CD4-positive, CD25-positive, alpha-beta regulatory T cell (primary cell): ENCODE results near the gene PTPRN2. TPM values are rescaled to one million over a fixed set of nuclear protein-coding genes. Genes with fewer than 3 reads are reported as not detected.

ENCODE experiments used
- ATAC-seq, 2 donors: fragments of 150-1000 bp; cut with Tn5 transposase; one replicate each; pipeline ENCODE4 v1.10.0; 2021; ENCODE audit warnings: low read depth in 2 of 2, moderate number of reproducible peaks in 2 of 2, moderate library complexity in 1 of 2
- DNase-seq, 3 donors: peaks; one replicate each; pipeline versions ENCODE4 v3.0.0 to v3.0.0-alpha.2; 2012 to 2022; ENCODE audit warnings: mixed read lengths in 1 of 3
- H3K27ac ChIP-seq: one replicate; pipeline ENCODE4 v1.7.0; 2013; ENCODE audit warnings: mild to moderate bottlenecking, low read length; ENCODE audit not compliant: insufficient read depth, poor library complexity, severe bottlenecking
- H3K27me3 ChIP-seq: one replicate; pipeline ENCODE4 v1.7.0; 2013; ENCODE audit warnings: low read length; ENCODE audit not compliant: control insufficient read depth, insufficient read depth
- H3K36me3 ChIP-seq: one replicate; pipeline ENCODE4 v1.7.0; 2013; ENCODE audit warnings: mild to moderate bottlenecking, low read length, moderate library complexity; ENCODE audit not compliant: control insufficient read depth, insufficient read depth
- H3K4me1 ChIP-seq: 2 replicates; pipeline ENCODE4 v1.7.0; 2013; ENCODE audit warnings: mild to moderate bottlenecking, low read length; ENCODE audit not compliant: insufficient read depth, control insufficient read depth, poor library complexity, severe bottlenecking
- H3K4me3 ChIP-seq: one replicate; pipeline ENCODE4 v1.7.0; 2013; ENCODE audit warnings: low read depth, mild to moderate bottlenecking, low read length, moderate library complexity
- H3K9me3 ChIP-seq, 2 experiments: 1 replicate in 1 of 2; 2 replicates in 1 of 2; pipeline ENCODE4 v1.7.0; 2013; ENCODE audit warnings: low read length in 2 of 2, mild to moderate bottlenecking in 1 of 2, moderate library complexity in 1 of 2; ENCODE audit not compliant: control insufficient read depth in 2 of 2
- H3K27ac Mint-ChIP-seq, 3 donors: one replicate each; pipeline ENCODE4 v1.8.0; 2020 to 2022; ENCODE audit warnings: mild to moderate bottlenecking in 3 of 3, mixed read lengths in 3 of 3, moderate library complexity in 2 of 3
- H3K27me3 Mint-ChIP-seq: one replicate; pipeline ENCODE4 v1.8.0; 2022; ENCODE audit warnings: mild to moderate bottlenecking, mixed read lengths
- H3K36me3 Mint-ChIP-seq: one replicate; pipeline ENCODE4 v1.8.0; 2020; ENCODE audit warnings: mixed read lengths
- H3K4me1 Mint-ChIP-seq, 4 donors: one replicate each; pipeline ENCODE4 v1.8.0; 2020 to 2022; ENCODE audit warnings: mixed read lengths in 4 of 4, mild to moderate bottlenecking in 1 of 4
- H3K4me3 Mint-ChIP-seq, 4 donors: one replicate each; pipeline ENCODE4 v1.8.0; 2020 to 2022; ENCODE audit warnings: mild to moderate bottlenecking in 4 of 4, mixed read lengths in 4 of 4, moderate library complexity in 3 of 4
- H3K9me3 Mint-ChIP-seq, 7 donors: one replicate each; pipeline ENCODE4 v1.8.0; 2020 to 2022; ENCODE audit warnings: mixed read lengths in 7 of 7, mild to moderate bottlenecking in 3 of 7, moderate library complexity in 2 of 7
- polyA plus RNA-seq, 4 donors: library from polyadenylated mRNA; unstranded; fragments of 300-500 nt; fragmentation: Illumina TruSeq; gene quantifications; one replicate each; pipeline ENCODE4 v1.2.3, GENCODE V29; 2021
- total RNA-seq: library from RNA; stranded (reverse); gene quantifications from one replicate; pipeline ENCODE4 v1.2.3, GENCODE V29; 2022

The PTPRN2 gene
- total and polyA plus RNA-seq, 5 donors from 2014 or later, result 1.6 to 4.7 (median 2.7) TPM

DNA sequence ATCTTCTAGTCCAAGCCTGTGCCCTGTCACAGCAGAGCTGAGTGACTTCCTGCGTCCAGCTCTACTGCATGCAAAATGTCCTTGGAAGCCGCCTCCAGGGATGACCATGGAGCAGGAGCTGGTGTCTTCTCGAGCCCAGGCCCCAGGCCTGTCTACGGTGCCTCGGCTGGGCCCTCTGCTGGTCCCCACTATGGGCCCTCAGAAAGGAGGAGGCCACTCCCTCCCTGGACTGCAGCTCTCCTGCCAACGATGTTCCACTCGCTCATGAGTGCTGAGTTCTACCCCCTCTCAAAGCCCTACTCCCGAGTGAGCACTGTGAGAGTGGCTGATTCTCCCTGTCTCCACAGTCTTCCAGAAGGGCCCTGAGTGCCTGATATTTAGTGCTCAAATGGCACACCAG, 504.9 kb downstream of the PTPRN2 start:
- DNase-seq, result no peak

DNA sequence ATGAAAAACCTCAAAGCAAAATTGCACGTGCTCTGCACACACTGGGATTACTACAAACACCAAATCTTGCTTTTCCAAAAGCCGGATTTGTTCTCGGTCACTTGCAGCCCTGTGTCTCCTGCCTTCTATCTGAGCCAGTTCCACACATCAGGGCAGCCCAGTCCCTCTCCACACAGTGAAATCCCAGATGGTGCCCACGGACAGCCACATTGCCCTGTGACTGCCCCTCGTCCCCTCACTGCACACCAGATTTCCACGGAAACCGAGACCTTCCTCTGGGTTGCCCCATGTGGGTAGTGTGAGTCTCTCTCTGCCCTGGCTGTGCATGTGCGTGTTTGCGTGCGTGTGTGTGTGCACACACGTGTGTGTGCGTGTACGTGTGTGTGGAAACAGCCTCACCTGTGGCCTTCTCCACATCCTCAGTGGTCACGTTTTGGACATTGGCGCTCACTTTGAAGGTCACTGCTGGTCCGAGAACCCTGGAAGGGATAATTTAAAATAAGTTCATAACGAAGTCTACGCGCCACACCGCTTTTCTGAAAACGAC, 506.7 kb downstream of the PTPRN2 start:
- H3K27ac Mint-ChIP-seq, result no peak overlapping the region
- ATAC-seq (no peak), DNase-seq (no peak)
- no peak overlapping the region for H3K4me3 Mint-ChIP-seq
- peaks cover 0 to 3% (median 0%) of the 10 kb centered on the region in 7 donors for H3K9me3 Mint-ChIP-seq
- Histone ChIP-seq H3K9me3 (no peaks in the 10 kb centered on the region), H3K36me3 (no peaks in the 10 kb centered on the region), H3K27me3 (no peaks in the 10 kb centered on the region), H3K4me1 (no peaks in the 10 kb centered on the region), H3K4me3 (no peak overlapping the region), H3K27ac (no peak overlapping the region)
- H3K27me3 Mint-ChIP-seq, result no peaks in the 10 kb centered on the region
- H3K36me3 Mint-ChIP-seq, result no peaks in the 10 kb centered on the region
- H3K4me1 Mint-ChIP-seq, result no peaks in the 10 kb centered on the region

More for the DNA sequence above, 504.9 kb downstream of the PTPRN2 start:
- no peak overlapping the region for H3K4me3 Mint-ChIP-seq
- no peak for ATAC-seq
- H3K36me3 ChIP-seq, result no peaks in the 10 kb centered on the region
- H3K27ac ChIP-seq, result no peak overlapping the region
- H3K4me1 ChIP-seq, result no peaks in the 10 kb centered on the region
- H3K27me3 Mint-ChIP-seq, result no peaks in the 10 kb centered on the region
- no peak overlapping the region for H3K4me3 ChIP-seq
- H3K4me1 Mint-ChIP-seq, result peaks cover 0 to 2% (median 0%) of the 10 kb centered on the region in 4 donors
- peaks cover 0 to 1% of the 10 kb centered on the region in 2 experiments for H3K9me3 ChIP-seq
- H3K36me3 Mint-ChIP-seq, result no peaks in the 10 kb centered on the region
- H3K27me3 ChIP-seq, result no peaks in the 10 kb centered on the region
- no peak overlapping the region for H3K27ac Mint-ChIP-seq
- peaks cover 0 to 12% (median 3%) of the 10 kb centered on the region in 7 donors for H3K9me3 Mint-ChIP-seq

DNA sequence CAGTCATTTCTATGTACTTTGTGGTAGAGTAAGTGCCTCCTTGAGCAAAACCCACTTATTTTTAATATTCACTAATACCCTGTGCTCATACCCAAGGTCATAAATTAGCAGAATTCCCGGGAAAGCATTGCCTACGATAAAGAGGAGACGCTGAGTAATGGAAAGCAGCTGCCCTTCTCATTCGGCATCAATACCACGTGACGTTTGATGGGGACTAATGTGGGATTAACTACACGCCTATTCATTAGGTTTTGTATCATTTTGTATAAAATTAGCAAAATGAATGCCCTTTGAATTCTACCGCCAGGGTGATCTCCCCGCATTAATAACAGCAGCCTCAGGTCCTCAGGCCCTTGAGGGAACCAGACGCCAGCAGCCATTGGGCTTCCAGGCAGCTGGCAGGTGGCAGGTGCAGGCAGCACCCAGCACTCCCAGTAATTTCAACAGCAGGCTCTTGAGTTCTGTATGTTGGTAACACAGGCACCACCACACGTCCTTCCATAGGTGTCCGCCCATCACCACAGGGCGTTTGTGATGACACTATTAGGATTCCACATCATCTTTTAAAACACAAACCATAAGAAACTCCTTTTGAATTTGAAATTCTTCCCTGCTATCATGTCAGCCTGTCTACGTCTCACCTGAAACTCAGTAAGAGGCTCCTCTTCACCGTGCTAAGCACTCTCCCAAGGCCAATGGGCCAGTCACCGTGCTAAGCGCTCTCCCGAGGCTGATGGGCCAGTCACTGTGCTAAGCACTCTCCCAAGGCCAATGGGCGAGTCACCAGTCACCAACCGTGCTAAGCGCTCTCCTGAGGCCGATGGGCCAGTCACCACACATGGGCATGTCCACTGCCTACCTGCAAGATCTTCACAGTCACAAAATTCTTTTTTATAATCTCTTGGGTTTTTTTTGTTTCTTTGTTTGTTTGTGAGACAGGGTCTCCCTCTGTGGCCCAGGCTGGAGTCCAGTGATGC, 509.4 kb downstream of the PTPRN2 start:
- no peak overlapping the region for H3K27ac ChIP-seq

GRCh38 chr7:158077151-158077840, 510.3 kb downstream of the PTPRN2 start:
- Histone ChIP-seq H3K27ac (no peak overlapping the region), H3K27me3 (no peaks in the 10 kb centered on the region), H3K4me3 (no peak overlapping the region), H3K9me3 (no peaks in the 10 kb centered on the region), H3K4me1 (no peaks in the 10 kb centered on the region), H3K36me3 (no peaks in the 10 kb centered on the region)
- no peak overlapping the region for H3K27ac Mint-ChIP-seq
- H3K4me1 Mint-ChIP-seq, result no peaks in the 10 kb centered on the region
- H3K9me3 Mint-ChIP-seq, result peaks cover 0 to 3% (median 0%) of the 10 kb centered on the region in 7 donors
- ATAC-seq (no peak), DNase-seq (no peak)
- H3K27me3 Mint-ChIP-seq, result no peaks in the 10 kb centered on the region
- H3K4me3 Mint-ChIP-seq, result no peak overlapping the region
- H3K36me3 Mint-ChIP-seq, result no peaks in the 10 kb centered on the region

More for the DNA sequence above, 509.4 kb downstream of the PTPRN2 start:
- Mint-ChIP-seq H3K4me3 (no peak overlapping the region), H3K36me3 (no peaks in the 10 kb centered on the region), H3K4me1 (no peaks in the 10 kb centered on the region), H3K27ac (no peak overlapping the region), H3K27me3 (no peaks in the 10 kb centered on the region), H3K9me3 (peaks cover 0 to 3% (median 0%) of the 10 kb centered on the region in 7 donors)
- ATAC-seq, result no peak
- no peaks in the 10 kb centered on the region for H3K27me3 ChIP-seq
- DNase-seq, result no peak
- no peaks in the 10 kb centered on the region for H3K36me3 ChIP-seq
- H3K4me1 ChIP-seq, result no peaks in the 10 kb centered on the region
- H3K4me3 ChIP-seq, result no peak overlapping the region
- H3K9me3 ChIP-seq, result no peaks in the 10 kb centered on the region

GRCh38 chr7:158076656-158077055, 511.0 kb downstream of the PTPRN2 start:
- Mint-ChIP-seq H3K4me1 (no peaks in the 10 kb centered on the region), H3K27ac (no peak overlapping the region), H3K9me3 (peaks cover 0 to 3% (median 0%) of the 10 kb centered on the region in 7 donors), H3K4me3 (no peak overlapping the region), H3K36me3 (no peaks in the 10 kb centered on the region), H3K27me3 (no peaks in the 10 kb centered on the region)
- H3K9me3 ChIP-seq, result no peaks in the 10 kb centered on the region
- no peaks in the 10 kb centered on the region for H3K4me1 ChIP-seq
- H3K4me3 ChIP-seq, result no peak overlapping the region
- H3K36me3 ChIP-seq, result no peaks in the 10 kb centered on the region
- no peak for DNase-seq
- no peak overlapping the region for H3K27ac ChIP-seq
- no peaks in the 10 kb centered on the region for H3K27me3 ChIP-seq
- no peak for ATAC-seq

- H3K4me3 Mint-ChIP-seq, result no peak overlapping the region
- Histone ChIP-seq H3K36me3 (no peaks in the 10 kb centered on the region), H3K4me1 (no peaks in the 10 kb centered on the region), H3K4me3 (no peak overlapping the region), H3K27me3 (no peaks in the 10 kb centered on the region), H3K27ac (no peak overlapping the region), H3K9me3 (no peaks in the 10 kb centered on the region)
- no peak for DNase-seq
- H3K27ac Mint-ChIP-seq, result no peak overlapping the region
- H3K27me3 Mint-ChIP-seq, result no peaks in the 10 kb centered on the region
- no peak for ATAC-seq
- no peaks in the 10 kb centered on the region for H3K36me3 Mint-ChIP-seq
- H3K4me1 Mint-ChIP-seq, result no peaks in the 10 kb centered on the region
- peaks cover 0 to 3% (median 0%) of the 10 kb centered on the region in 7 donors for H3K9me3 Mint-ChIP-seq
These were observed 511.4 kb downstream of the PTPRN2 start for GRCh38 chr7:158076215-158076614.

GRCh38 chr7:158075633-158076001, 512.0 kb downstream of the PTPRN2 start:
- H3K4me3 Mint-ChIP-seq, result no peak overlapping the region
- Histone ChIP-seq H3K9me3 (no peaks in the 10 kb centered on the region), H3K36me3 (no peaks in the 10 kb centered on the region), H3K27ac (no peak overlapping the region), H3K4me1 (no peaks in the 10 kb centered on the region), H3K4me3 (no peak overlapping the region), H3K27me3 (no peaks in the 10 kb centered on the region)
- no peaks in the 10 kb centered on the region for H3K4me1 Mint-ChIP-seq
- no peaks in the 10 kb centered on the region for H3K36me3 Mint-ChIP-seq
- peaks cover 0 to 3% (median 0%) of the 10 kb centered on the region in 7 donors for H3K9me3 Mint-ChIP-seq
- ATAC-seq (no peak), DNase-seq (no peak)
- no peaks in the 10 kb centered on the region for H3K27me3 Mint-ChIP-seq
- H3K27ac Mint-ChIP-seq, result no peak overlapping the region
